DMS53 (cell line): ENCODE results near the gene CT45A10.
"Not testable (repeated sequence)": the region's sequence is repeated elsewhere in the genome, so short reads cannot be mapped to it uniquely, and the experiment has no call there.

Experiments used
- DNase-seq: peaks from one replicate; lab custom pipeline; 2025; lab: John Stamatoyannopoulos, UW

CT45A10 gene, protein sequence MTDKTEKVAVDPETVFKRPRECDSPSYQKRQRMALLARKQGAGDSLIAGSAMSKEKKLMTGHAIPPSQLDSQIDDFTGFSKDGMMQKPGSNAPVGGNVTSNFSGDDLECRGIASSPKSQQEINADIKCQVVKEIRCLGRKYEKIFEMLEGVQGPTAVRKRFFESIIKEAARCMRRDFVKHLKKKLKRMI

DNA sequence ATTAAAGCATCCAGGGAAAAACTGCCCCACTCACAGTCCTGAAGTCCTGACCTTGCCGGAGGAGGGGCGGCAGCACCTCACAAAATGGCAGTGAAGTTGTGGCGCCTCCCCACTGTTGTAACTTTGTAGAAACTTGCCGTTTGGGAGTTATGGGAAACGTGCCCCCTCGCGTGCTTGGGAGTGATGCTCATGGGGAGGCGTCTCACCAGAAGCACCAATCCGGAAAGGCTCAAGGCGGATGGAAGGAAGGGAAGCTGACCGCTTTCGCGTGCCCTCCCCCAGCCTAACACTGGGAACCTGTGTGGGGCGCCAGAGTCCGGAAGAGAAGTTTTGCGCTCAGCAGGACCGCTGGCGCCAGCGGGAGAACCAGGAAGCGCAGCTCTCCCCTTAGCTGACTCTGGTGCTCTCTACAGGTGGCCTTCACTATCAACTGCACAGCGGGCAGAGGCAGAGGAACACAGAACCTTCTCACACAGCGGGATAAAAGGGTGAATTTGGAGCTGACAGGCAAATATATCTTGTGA lies at the start of gene CT45A10, which contains the start of gene SAGE1:
Gene CT45A10 (minus strand): TSS at position 151 of the 524 bp plus-strand sequence. CDS start 8,100 bp downstream, outside the sequence.
Gene SAGE1 (plus strand): TSS at position 423 of the 524 bp plus-strand sequence. CDS start 2,527 bp downstream, outside the sequence.
- peak; percentile 83 for DNase-seq

DNA sequence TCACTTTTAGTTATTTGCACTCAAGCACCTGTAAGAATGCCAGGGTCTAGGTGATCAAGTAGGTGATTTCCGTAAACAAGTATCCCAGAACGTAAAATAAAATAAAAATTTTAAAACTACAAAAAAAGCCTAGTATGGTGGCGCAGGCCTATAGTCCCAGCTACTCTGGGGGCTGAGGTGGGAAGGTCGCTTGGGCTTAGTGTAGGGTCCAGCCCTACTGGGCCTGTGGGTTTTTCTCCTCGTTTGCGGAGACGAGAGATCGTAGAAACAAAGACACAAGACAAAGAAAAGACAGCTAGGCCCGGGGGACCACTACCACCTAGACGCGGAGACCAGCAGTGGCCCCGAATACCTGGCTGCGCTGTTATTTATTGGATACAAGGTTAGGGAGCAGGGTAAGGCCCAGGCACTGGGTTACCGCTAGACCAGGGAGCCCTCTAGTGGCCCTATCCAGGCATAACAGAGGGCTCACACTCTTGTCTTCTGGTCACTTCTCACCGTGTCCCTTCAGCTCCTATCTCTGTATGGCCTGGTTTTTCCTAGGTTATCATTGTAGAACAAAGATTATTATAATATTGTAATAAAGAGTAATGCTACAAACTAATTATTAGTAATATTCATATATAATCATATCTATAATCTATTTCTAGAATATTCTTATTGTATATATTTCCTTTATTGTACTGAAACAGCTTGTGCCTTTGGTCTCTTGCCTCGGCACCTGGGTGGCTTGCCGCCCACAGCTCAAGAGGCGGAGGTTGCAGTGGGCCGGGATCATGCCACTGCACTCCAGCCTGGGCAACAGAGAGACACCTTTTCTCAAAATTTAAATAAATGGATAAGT lies 38.6 kb upstream of the CT45A10 start:
- peak; percentile 78 for DNase-seq

DNA sequence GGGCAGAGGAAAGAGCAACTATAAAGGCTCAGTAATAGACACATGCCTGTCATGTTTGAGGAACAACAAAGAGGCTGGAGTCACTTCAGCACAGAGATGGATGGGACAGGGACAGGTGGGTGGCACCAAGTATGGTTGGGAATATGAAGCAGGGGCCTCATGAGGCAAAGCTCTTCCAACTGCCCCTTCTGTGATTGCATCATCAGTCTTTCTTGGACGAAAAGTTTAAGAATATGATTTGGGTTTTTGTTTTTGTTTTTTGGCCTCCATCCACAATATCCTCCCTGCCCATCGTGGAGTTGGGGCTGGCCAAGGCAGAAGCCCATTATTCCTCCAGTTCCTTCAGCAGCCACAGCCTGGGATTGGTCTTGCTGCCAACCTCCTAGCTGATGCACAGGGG lies 34.7 kb upstream of the CT45A10 start:
- no peak for DNase-seq

DNA sequence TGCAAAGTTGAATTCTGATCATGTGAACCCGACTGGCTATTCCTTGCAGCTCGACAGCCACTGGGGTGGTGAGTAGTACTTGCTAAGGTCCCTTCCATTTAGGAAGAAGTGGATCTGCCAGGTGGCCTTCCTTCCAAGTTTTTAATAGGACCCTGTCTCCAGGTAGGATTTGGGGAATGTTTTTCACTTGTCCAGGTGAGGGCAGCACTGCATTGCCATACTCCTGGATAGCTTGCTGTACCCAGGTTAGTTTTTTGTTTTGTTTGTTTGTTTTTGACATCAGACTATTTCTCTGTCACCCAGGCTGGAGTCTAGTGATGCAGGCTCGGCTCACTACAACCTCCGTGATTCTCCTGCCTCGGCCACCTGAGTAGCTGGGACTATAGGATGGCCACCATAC lies 30.1 kb upstream of the CT45A10 start:
- peak; percentile 46 for DNase-seq

DNA sequence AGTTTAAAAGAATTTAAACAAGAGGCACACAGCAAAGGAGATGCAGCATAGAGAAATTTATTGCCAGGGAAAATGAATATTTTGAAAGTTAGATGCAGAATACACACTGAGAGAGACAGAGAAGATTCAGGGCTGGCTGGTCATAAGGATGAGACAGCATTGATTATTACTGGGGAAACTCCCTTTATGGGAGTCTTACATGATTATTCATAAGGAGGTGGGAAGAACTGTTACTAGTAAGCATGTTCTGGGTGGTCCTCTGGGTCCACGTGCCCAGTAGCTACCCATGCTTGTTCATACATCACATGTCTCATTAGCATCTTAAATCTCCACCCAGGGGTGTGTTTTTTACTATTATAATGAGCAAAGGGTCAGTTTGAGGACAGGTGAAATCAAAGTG lies 27.3 kb upstream of the CT45A10 start:
- not testable (repeated sequence) for DNase-seq

DNA sequence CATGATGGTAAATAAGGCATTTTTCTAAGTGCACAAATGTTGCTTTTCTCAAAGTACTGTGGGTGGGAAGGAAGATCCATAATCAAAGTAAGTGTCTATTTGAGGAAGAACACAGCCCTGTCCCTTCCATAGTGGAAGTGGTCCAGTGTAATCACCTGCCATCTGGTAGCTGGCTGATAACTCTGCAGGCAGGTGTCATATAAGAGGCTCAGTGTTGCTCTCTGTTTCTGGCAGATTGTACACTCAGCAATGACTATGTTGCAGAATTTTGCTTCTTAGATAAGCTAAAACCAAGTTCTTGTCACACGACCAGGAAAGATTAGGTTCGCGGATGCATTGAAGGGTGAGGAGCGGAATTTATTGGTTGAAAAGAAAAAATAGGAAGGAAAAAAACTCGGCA lies 21.2 kb upstream of the CT45A10 start:
- no peak for DNase-seq

DNA sequence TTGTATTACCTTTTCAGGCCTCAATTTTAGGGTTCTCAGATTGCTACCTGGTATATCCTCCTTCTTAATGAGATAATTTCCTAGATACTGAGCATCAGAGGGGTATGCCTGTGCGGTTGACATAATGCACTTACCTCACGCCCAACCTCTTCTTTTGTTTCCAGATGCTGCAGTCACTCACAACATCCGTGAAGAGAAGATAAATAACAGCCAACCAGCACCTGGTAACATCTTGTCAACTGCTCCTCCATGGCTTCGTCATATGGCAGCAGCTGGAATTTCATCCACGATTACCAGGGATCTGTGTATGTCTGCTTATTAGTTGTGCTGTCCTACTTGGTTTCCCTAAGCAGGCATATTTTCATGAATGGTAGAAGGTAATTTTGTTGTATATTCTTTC lies 17.0 kb upstream of the CT45A10 start:
- no peak for DNase-seq

DNA sequence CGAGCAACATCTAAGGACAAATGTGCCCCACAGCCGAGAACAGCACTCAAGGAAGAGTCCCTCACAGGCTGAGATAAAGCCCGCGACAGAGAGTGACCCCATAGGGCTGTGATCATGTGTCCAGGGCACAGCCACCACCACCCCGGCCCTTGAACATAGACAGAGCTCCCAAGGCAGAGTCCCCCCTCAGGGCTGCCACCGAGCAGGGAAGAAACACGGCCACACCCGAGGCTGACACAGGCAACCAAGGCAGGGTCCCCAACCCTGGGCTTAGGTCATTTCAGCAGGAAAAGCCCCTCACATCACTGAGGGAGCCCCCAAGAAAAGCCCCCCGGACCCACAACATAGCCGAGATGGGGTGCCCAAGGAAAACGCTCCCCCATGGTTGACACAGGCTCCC lies 463 bp downstream of the CT45A10 start:
- no peak for DNase-seq

DNA sequence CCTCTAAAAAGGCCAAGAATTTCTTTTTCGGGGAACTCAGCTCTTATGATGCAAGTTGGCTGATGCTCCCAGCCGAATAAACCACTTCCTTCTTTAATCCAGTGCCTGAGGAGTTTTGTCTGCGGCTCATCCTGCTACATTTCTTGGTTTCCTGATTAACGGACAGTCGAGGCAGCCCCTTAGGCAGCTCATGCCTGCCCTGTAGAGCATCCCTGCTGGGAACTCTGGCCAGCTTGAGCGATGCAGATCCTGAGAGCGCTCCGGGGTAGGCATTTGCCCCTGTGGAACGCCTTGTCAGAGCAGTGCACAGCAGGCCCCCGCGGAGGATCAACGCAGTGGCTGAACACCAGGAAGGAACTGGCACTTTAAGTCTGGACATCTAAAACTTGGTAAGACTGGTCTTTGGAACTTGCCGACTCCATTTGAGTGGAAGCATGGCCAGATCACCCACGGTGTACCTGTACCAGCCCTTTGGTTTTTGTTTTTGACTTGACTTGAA lies 3.1 kb downstream of the CT45A10 start:
- no peak for DNase-seq

DNA sequence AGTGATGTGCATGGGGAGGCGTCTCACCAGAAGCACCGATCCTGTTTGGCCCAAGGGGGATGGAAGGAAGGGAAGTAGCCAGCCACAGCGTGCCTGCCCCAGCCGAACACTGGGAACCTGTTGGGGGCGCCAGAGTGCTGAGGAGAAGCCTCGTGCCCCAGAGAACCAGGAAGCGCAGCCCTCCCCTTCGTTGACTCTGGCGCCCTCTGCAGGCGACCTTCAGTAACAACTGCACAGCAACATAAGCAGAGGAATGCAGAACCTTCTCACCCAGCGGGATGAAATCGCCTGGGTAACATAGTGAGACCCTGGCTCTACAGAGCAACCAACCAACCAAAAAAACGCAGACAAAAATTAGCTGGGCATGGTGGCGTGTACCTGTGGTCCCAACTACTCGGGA lies 4.3 kb downstream of the CT45A10 start:
- peak; percentile 78 for DNase-seq

DNA sequence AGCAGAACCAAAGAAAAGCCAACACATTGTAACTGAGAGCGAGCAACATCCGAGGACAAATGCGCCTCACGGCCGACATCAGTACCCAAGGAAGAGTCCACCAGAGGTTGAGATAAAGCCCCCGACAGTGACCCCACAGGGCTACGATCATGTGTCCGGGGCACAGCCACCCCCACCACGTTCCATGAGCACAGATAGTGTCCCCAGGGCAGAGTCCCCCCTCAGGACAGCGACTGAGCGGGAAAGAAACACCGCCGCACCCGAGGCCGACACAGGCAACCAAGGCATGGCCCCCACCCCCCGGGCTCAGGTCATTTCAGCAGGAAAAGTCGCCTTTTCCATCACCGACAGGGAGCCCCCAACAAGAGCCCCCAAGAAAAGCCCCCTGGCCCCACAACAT lies 5.0 kb downstream of the CT45A10 start:
- not testable (repeated sequence) for DNase-seq

DNA sequence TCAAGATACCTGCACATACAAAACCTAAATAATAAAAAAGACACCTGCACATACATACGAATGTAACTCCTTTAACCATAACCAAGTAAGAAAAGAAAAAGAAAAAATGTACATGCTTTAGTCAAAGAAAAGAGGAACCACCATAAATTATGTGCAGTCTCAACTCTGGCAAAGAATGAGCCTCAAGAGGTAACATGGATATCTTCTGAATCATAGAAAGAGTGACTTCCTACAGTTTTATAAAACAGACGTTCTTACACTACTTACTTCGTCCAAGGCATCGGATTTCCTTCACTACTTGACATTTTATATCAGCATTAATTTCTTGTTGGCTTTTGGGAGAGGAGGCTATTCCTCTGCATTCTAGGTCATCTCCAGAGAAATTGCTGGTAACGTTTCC lies 10.5 kb downstream of the CT45A10 start:
- DNase-seq: not testable (repeated sequence)

DNA sequence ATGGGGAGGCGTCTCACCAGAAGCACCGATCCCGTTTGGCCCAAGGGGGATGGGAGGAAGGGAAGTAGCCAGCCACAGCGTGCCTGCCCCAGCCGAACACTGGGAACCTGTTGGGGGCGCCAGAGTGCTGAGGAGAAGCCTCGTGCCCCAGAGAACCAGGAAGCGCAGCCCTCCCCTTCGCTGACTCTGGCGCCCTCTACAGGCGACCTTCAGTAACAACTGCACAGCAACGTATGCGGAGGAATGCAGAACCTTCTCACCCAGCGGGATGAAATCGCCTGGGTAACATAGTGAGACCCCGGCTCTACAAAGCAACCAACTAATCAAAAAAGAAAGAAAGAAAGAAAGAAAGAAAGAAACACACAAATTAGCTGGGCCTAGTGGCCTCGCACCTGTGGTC lies 21.5 kb downstream of the CT45A10 start, which contains the start of gene CT45A9:
Gene CT45A9 (minus strand): TSS at position 101 of the 400 bp plus-strand sequence. CDS start 3,751 bp downstream, outside the sequence.
- DNase-seq: not testable (repeated sequence)

DNA sequence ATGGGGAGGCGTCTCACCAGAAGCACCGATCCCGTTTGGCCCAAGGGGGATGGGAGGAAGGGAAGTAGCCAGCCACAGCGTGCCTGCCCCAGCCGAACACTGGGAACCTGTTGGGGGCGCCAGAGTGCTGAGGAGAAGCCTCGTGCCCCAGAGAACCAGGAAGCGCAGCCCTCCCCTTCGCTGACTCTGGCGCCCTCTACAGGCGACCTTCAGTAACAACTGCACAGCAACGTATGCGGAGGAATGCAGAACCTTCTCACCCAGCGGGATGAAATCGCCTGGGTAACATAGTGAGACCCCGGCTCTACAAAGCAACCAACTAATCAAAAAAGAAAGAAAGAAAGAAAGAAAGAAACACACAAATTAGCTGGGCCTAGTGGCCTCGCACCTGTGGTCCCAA lies 38.8 kb downstream of the CT45A10 start, which contains the start of gene CT45A8:
Gene CT45A8 (minus strand): TSS at position 101 of the 400 bp plus-strand sequence. CDS start 3,755 bp downstream, outside the sequence.
- DNase-seq: not testable (repeated sequence)

DNA sequence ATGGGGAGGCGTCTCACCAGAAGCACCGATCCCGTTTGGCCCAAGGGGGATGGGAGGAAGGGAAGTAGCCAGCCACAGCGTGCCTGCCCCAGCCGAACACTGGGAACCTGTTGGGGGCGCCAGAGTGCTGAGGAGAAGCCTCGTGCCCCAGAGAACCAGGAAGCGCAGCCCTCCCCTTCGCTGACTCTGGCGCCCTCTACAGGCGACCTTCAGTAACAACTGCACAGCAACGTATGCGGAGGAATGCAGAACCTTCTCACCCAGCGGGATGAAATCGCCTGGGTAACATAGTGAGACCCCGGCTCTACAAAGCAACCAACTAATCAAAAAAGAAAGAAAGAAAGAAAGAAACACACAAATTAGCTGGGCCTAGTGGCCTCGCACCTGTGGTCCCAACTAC lies 56.1 kb downstream of the CT45A10 start, which contains the start of gene CT45A7:
Gene CT45A7 (minus strand): TSS at position 101 of the 400 bp plus-strand sequence. CDS start 3,747 bp downstream, outside the sequence.
- not testable (repeated sequence) for DNase-seq
